Endothelial cell of umbilical vein (primary cell): Measurements from ENCODE around the gene D2HGDH.

ENCODE experiments used
- CTCF ChIP-seq, 2 donors: IDR thresholded peaks; 1 replicate in 1 of 2; 2 replicates in 1 of 2; pipeline ENCODE4 v1.5.1; 2011; ENCODE audit warnings: low read length in 2 of 2, mild to moderate bottlenecking in 2 of 2, moderate library complexity in 2 of 2, control low read depth in 1 of 2, inconsistent platforms in 1 of 2, low read depth in 1 of 2; ENCODE audit not compliant: insufficient read depth in 1 of 2; ENCODE audit errors: extremely low read depth in 1 of 2
- EZH2 ChIP-seq: IDR thresholded peaks from 2 replicates; pipeline ENCODE4 v1.6.1; 2012; ENCODE audit warnings: borderline replicate concordance, low read depth, mild to moderate bottlenecking, moderate library complexity, low read length, inconsistent platforms; ENCODE audit not compliant: severe bottlenecking
- FOS ChIP-seq: IDR thresholded peaks from 2 replicates; pipeline ENCODE4 v1.6.1; 2011; ENCODE audit warnings: mild to moderate bottlenecking, low read length, moderate library complexity, borderline replicate concordance; ENCODE audit not compliant: insufficient read depth
- POLR2A ChIP-seq: IDR thresholded peaks from 2 replicates; pipeline ENCODE4 v1.6.1; 2012; ENCODE audit warnings: low read depth, mild to moderate bottlenecking, control low read depth, low read length
- POLR2AphosphoS5 ChIP-seq: IDR thresholded peaks from 2 replicates; pipeline ENCODE4 v1.6.1; 2012; ENCODE audit warnings: low read depth, mild to moderate bottlenecking, control low read depth, low read length, moderate library complexity; ENCODE audit not compliant: insufficient read depth

DNA sequence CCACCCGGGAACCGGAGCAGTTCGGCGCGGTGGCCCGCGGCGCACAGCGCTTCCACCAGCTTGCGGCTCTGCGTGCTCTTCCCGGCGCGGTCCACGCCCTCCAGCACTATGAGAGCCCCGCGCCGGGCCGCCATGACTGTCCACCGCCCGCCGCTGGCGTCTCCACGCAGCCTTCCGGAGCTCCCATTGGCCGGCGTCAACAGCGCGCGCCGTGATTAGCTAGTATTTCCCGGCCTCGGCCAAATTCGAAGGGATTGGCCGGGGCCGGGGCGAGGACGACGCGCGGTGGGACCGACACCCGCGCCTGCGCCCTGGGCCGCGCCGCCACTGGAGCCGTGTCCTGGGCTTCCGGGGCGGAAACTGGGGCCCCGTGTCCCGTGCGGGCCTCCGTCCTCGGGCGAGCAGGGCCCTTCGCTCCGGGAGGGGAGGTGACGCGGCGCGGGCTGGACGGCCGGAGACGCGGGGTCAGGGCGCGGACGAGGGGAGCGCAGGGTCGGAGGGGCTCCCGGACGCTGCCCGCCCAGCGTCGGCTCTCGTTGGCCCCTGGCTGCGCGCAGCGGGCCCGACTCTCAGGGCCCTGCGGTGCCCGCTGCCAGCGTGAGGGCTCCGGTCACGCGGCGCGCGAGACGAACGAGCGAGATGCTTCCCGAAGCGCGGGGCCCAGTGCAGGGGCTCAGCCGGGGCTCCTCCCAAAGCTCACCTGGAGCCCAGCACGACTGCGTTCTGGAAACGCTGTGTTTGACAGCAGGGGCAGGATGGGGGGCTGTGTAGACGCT, 47.6 kb upstream of the D2HGDH start, which contains the start of gene DTYMK:
- TF ChIP-seq CTCF (IDR thresholded peaks at IDR 0.05; ENCODE audit: extremely low read depth in 1 of 2, insufficient read depth in 1 of 2, low read depth in 1 of 2, low read length in 2 of 2) = no peak
- TF ChIP-seq POLR2A = peak; percentile 91
- TF ChIP-seq POLR2AphosphoS5 = peak; percentile 96
- no peak for TF ChIP-seq EZH2
- no peak for TF ChIP-seq FOS
